Mesendoderm (in vitro differentiated cells): ENCODE results near the gene HERC3.
A peak's percentile ranks its signal among the peaks of the same experiment; 100 is the strongest.

ENCODE experiments used
- DNase-seq: peaks from one replicate; pipeline ENCODE4 v3.0.0; 2013
- H2AK5ac ChIP-seq: 2 replicates; pipeline ENCODE4 v1.6.1; 2013; ENCODE audit warnings: low read length, inconsistent platforms
- H2BK120ac ChIP-seq: 2 replicates; pipeline ENCODE4 v1.6.1; 2013; ENCODE audit warnings: low read depth, mild to moderate bottlenecking, low read length, moderate library complexity, mixed read lengths
- H2BK15ac ChIP-seq: replicated peaks from 2 replicates; pipeline ENCODE4 v1.6.1; 2013; ENCODE audit warnings: low read depth, mild to moderate bottlenecking, moderate library complexity
- H2BK5ac ChIP-seq: 2 replicates; pipeline ENCODE4 v1.6.1; 2013; ENCODE audit warnings: low read length, inconsistent platforms
- H3K18ac ChIP-seq: 2 replicates; pipeline ENCODE4 v1.6.1; 2013; ENCODE audit warnings: mild to moderate bottlenecking, low read length, mixed read lengths
- H3K23ac ChIP-seq: one replicate; pipeline ENCODE4 v1.6.1; 2013; ENCODE audit warnings: low read length
- H3K27ac ChIP-seq: 2 replicates; pipeline ENCODE4 v1.5.1; 2013; ENCODE audit warnings: low read depth, mild to moderate bottlenecking, inconsistent platforms, low read length, moderate library complexity
- H3K27me3 ChIP-seq: 2 replicates; pipeline ENCODE4 v1.6.1; 2013; ENCODE audit warnings: low read length, control low read depth, mild to moderate bottlenecking, inconsistent platforms; ENCODE audit not compliant: insufficient read depth, poor library complexity
- H3K36me3 ChIP-seq: 2 replicates; pipeline ENCODE4 v1.6.1; 2013; ENCODE audit warnings: low read length, inconsistent platforms; ENCODE audit not compliant: control insufficient read depth, insufficient read depth
- H3K4ac ChIP-seq: one replicate; pipeline ENCODE4 v1.6.1; 2013; ENCODE audit warnings: low read depth, mild to moderate bottlenecking, low read length, moderate library complexity
- H3K4me1 ChIP-seq: 2 replicates; pipeline ENCODE4 v1.6.1; 2013; ENCODE audit warnings: low read depth, low read length, inconsistent platforms; ENCODE audit not compliant: control insufficient read depth
- H3K4me2 ChIP-seq: 2 replicates; pipeline ENCODE4 v1.6.1; 2013; ENCODE audit warnings: low read length
- H3K4me3 ChIP-seq: 2 replicates; pipeline ENCODE4 v1.5.1; 2013; ENCODE audit warnings: mild to moderate bottlenecking, low read length
- H3K56ac ChIP-seq: one replicate; pipeline ENCODE4 v1.6.1; 2013; ENCODE audit warnings: low read length
- H3K79me1 ChIP-seq: 2 replicates; pipeline ENCODE4 v1.6.1; 2013; ENCODE audit warnings: low read length, inconsistent platforms
- H3K79me2 ChIP-seq: 2 replicates; pipeline ENCODE4 v1.6.1; 2013; ENCODE audit warnings: mild to moderate bottlenecking, low read length; ENCODE audit not compliant: control insufficient read depth, insufficient read depth
- H3K9ac ChIP-seq: 2 replicates; pipeline ENCODE4 v1.6.1; 2013; ENCODE audit warnings: low read length, inconsistent platforms
- H4K5ac ChIP-seq: one replicate; pipeline ENCODE4 v1.6.1; 2013; ENCODE audit warnings: low read length
- H4K8ac ChIP-seq: one replicate; pipeline ENCODE4 v1.6.1; 2013; ENCODE audit warnings: low read depth, mild to moderate bottlenecking, control low read depth, low read length, moderate library complexity
- WGBS: extraction: QIAGEN DNeasy Blood & Tissue Kit; methylation state at CpG from one replicate; pipeline ENCODE4 v1.1.7; 2013; ENCODE audit warnings: low lambda C conversion rate, missing lambda C conversion rate; ENCODE audit not compliant: insufficient coverage; ENCODE audit errors: extremely low coverage; 5-methylcytosine and 5-hydroxymethylcytosine counted together

HERC3 gene

DNA sequence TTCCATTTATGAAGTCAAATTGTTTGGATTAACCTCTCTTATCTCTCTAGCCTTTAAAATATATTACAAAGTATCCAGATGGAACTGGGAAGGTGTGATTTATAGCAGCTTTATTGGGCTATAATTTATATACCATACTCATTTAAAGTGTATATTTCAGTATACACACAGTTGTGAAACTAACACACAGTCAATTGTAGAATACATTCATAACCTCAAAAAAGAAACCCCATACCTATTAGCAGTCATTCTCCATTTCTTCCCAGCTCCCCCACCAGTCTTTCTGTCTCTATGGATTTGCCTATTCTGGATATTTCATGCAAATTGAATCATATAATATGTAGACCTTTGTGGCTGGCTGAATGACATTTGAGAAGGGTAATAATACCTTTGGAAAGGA is 112.9 kb downstream of the HERC3 start:
- Histone ChIP-seq H2AK5ac (no peak overlapping the region), H3K27me3 (no peaks in the 10 kb centered on the region), H3K4me3 (no peak overlapping the region)

DNA sequence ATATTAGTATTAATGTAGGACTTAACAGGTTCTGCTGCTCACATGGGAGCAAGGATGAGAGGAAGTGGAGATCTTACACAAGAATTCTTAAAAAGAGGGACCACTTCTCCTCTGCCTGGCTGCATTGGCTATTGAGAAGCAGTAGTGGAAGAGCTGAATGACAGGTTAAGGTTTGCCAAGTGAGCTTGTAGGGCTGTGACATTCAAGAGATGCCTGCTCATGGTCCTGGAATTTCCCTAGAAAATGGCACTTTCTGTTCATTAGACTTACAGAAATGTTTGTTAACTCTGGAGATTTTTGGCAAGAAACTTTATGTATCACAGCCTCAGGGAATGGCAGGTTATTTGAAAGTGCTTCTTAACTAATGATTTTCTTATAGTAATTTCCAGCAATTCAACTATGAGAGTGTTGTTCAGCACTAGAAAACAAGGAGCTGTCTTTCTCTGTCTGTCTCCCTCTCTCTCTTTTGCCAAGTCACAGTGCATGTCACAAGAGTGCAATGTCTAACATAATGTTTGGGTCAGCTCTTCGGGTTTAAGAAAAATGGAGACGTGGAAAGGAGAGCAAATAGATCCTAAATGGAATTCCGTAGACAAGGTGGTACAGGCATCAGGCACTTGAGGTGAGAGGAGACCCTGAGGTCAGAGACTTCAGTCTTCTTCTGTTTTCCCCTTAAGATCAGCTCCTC is 113.7 kb downstream of the HERC3 start:
- no peak overlapping the region for H3K18ac ChIP-seq
- H2BK120ac ChIP-seq = no peak overlapping the region
- H4K8ac ChIP-seq = no peak overlapping the region
- no peak overlapping the region for H3K4me3 ChIP-seq
- H3K4ac ChIP-seq = no peak overlapping the region
- no peak overlapping the region for H3K27ac ChIP-seq
- WGBS = no CpG with 5 or more reads among the region's 3 CpGs
- H3K4me1 ChIP-seq = no peaks in the 10 kb centered on the region
- no peak overlapping the region for H4K5ac ChIP-seq
- no peak overlapping the region for H2AK5ac ChIP-seq
- no peaks in the 10 kb centered on the region for H3K36me3 ChIP-seq
- H3K79me1 ChIP-seq = no peaks in the 10 kb centered on the region
- no peak overlapping the region for H3K4me2 ChIP-seq
- H2BK5ac ChIP-seq = no peak overlapping the region
- H3K79me2 ChIP-seq = no peaks in the 10 kb centered on the region
- H2BK15ac ChIP-seq = no peak overlapping the region
- H3K27me3 ChIP-seq = no peaks in the 10 kb centered on the region
- DNase-seq = peak; percentile 16
- H3K9ac ChIP-seq = no peak overlapping the region
- H3K56ac ChIP-seq = no peak overlapping the region
- H3K23ac ChIP-seq = no peak overlapping the region

More for the DNA sequence above, 112.9 kb downstream of the HERC3 start:
- Histone ChIP-seq H3K9ac (no peak overlapping the region), H3K56ac (no peak overlapping the region), H3K23ac (no peak overlapping the region), H3K27ac (no peak overlapping the region), H4K8ac (no peak overlapping the region), H3K79me2 (no peaks in the 10 kb centered on the region), H3K18ac (no peak overlapping the region), H3K36me3 (no peaks in the 10 kb centered on the region), H3K4me1 (no peaks in the 10 kb centered on the region), H3K4ac (no peak overlapping the region), H2BK5ac (no peak overlapping the region), H2BK15ac (no peak overlapping the region), H4K5ac (no peak overlapping the region), H2BK120ac (no peak overlapping the region), H3K79me1 (no peaks in the 10 kb centered on the region), H3K4me2 (no peak overlapping the region)
- no peak for DNase-seq

GRCh38 chr4:88706574-88706973 is 114.3 kb downstream of the HERC3 start:
- peak; percentile 60 for DNase-seq
- Histone ChIP-seq H2AK5ac (no peak overlapping the region), H3K23ac (no peak overlapping the region), H4K5ac (no peak overlapping the region), H3K79me2 (no peaks in the 10 kb centered on the region), H3K27ac (no peak overlapping the region), H2BK15ac (no peak overlapping the region), H4K8ac (no peak overlapping the region), H2BK5ac (no peak overlapping the region), H2BK120ac (no peak overlapping the region), H3K18ac (no peak overlapping the region), H3K27me3 (no peaks in the 10 kb centered on the region), H3K4me2 (no peak overlapping the region), H3K79me1 (no peaks in the 10 kb centered on the region), H3K56ac (no peak overlapping the region), H3K36me3 (no peaks in the 10 kb centered on the region), H3K9ac (no peak overlapping the region), H3K4me1 (no peaks in the 10 kb centered on the region), H3K4ac (no peak overlapping the region), H3K4me3 (no peak overlapping the region)
- no CpG with 5 or more reads among the region's 9 CpGs for WGBS

DNA sequence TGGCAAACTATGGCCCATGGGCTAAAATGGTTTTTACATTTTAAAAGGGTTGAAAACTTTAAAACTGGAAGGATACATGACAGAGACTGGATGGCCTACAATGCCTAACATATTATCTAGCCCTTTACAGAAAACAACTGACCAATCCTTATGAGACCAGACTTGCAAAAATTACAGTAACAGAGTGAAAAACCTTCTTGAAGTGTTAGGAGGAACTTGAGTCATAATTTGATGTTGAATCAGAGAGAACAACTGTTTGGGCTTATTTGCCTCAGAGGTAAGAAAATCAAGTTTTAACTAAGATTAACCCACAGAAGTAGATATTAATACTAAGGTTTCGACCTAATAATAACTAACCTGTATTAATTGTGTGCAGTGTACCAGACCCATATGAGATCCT is 117.7 kb downstream of the HERC3 start:
- DNase-seq = no peak
- Histone ChIP-seq H3K18ac (no peak overlapping the region), H3K56ac (no peak overlapping the region), H3K4me3 (no peak overlapping the region), H2BK5ac (no peak overlapping the region), H3K27ac (no peak overlapping the region), H3K23ac (no peak overlapping the region), H3K4me1 (no peaks in the 10 kb centered on the region), H3K79me1 (no peaks in the 10 kb centered on the region), H3K4me2 (no peak overlapping the region), H2AK5ac (no peak overlapping the region), H3K9ac (no peak overlapping the region), H3K27me3 (no peaks in the 10 kb centered on the region), H2BK15ac (no peak overlapping the region), H4K5ac (no peak overlapping the region), H3K36me3 (no peaks in the 10 kb centered on the region), H4K8ac (no peak overlapping the region), H3K4ac (no peak overlapping the region), H3K79me2 (no peaks in the 10 kb centered on the region), H2BK120ac (no peak overlapping the region)
- WGBS = no CpG with 5 or more reads among the region's 1 CpG

- no peak overlapping the region for H3K4me2 ChIP-seq
- no peak overlapping the region for H3K4ac ChIP-seq
- H3K9ac ChIP-seq = no peak overlapping the region
- H3K4me1 ChIP-seq = no peaks in the 10 kb centered on the region
- no peak overlapping the region for H2BK15ac ChIP-seq
- no peak overlapping the region for H3K23ac ChIP-seq
- WGBS = no CpG with 5 or more reads among the region's 1 CpG
- H3K27ac ChIP-seq = no peak overlapping the region
- no peak overlapping the region for H2AK5ac ChIP-seq
- H2BK120ac ChIP-seq = no peak overlapping the region
- H3K56ac ChIP-seq = no peak overlapping the region
- no peak overlapping the region for H3K18ac ChIP-seq
- no peak for DNase-seq
- no peak overlapping the region for H4K8ac ChIP-seq
- H4K5ac ChIP-seq = no peak overlapping the region
- H3K79me1 ChIP-seq = no peaks in the 10 kb centered on the region
- H2BK5ac ChIP-seq = no peak overlapping the region
- H3K4me3 ChIP-seq = no peak overlapping the region
- H3K36me3 ChIP-seq = no peaks in the 10 kb centered on the region
- no peaks in the 10 kb centered on the region for H3K79me2 ChIP-seq
- no peaks in the 10 kb centered on the region for H3K27me3 ChIP-seq
Observed at GRCh38 chr4:88713782-88714181, 121.5 kb downstream of the HERC3 start.

GRCh38 chr4:88718098-88718497 is 125.8 kb downstream of the HERC3 start:
- Histone ChIP-seq H3K4me3 (no peak overlapping the region), H3K56ac (no peak overlapping the region), H3K36me3 (no peaks in the 10 kb centered on the region), H4K8ac (no peak overlapping the region), H3K23ac (no peak overlapping the region), H3K4me2 (no peak overlapping the region), H3K27me3 (no peaks in the 10 kb centered on the region), H3K79me2 (no peaks in the 10 kb centered on the region), H3K9ac (no peak overlapping the region), H3K4me1 (no peaks in the 10 kb centered on the region), H2BK15ac (no peak overlapping the region), H3K4ac (no peak overlapping the region), H4K5ac (no peak overlapping the region), H3K18ac (no peak overlapping the region), H2AK5ac (no peak overlapping the region), H2BK5ac (no peak overlapping the region), H3K79me1 (no peaks in the 10 kb centered on the region), H3K27ac (no peak overlapping the region), H2BK120ac (no peak overlapping the region)
- WGBS = no CpG with 5 or more reads among the region's 5 CpGs
- no peak for DNase-seq
